ENCODE measurements around the gene FBXW4.

DNA sequence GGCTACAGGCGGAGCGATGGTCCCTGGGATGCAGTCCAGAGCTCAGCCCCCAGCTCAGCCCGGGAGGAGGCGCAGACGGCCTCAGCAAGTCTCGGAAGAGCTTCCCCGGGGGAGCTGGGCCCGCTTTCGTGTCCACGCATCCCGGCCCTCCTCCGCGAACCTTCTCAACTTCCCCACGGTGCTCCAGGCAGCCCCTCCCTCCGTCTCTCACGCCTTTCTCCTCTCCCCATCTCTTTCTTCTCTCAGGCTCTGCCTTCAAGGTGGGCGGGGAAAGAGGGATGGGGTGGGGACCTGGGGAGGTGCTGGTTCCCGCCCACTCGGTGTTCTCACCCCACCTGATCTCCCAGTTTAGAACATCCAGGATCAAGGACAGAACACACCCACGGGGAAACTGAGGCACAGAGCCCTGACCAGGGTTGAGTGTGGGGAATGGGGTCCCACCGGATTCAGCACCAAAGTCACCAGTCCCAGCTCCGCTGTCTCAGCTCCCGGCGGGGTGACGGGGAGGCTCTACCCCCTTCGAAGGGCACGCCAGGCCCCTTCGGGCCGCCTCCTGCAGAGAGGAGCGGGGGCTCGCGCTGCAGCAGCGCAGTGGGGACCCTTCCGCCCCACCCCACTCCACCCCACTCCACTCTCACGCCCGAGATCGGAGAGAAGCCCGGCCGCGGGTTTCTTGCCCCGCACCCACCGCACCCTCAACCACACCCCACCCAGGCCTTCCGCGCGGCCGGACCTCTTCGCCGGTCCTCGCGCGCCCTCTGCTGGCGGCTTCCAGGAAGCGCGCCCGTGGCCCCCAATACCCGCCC is 125.1 kb downstream of the FBXW4 start:
- TF ChIP-seq, protein P1, sequence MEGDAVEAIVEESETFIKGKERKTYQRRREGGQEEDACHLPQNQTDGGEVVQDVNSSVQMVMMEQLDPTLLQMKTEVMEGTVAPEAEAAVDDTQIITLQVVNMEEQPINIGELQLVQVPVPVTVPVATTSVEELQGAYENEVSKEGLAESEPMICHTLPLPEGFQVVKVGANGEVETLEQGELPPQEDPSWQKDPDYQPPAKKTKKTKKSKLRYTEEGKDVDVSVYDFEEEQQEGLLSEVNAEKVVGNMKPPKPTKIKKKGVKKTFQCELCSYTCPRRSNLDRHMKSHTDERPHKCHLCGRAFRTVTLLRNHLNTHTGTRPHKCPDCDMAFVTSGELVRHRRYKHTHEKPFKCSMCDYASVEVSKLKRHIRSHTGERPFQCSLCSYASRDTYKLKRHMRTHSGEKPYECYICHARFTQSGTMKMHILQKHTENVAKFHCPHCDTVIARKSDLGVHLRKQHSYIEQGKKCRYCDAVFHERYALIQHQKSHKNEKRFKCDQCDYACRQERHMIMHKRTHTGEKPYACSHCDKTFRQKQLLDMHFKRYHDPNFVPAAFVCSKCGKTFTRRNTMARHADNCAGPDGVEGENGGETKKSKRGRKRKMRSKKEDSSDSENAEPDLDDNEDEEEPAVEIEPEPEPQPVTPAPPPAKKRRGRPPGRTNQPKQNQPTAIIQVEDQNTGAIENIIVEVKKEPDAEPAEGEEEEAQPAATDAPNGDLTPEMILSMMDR (conservative IDR thresholded peaks at IDR 0.05; ENCODE audit: low read length) = peak; percentile 65
- TF ChIP-seq EZH2phosphoT487 (IDR thresholded peaks at IDR 0.05; ENCODE audit: borderline replicate concordance) = no peak

All from Loucy (cell line).